ENCODE measurements around the gene STK11IP.
A peak's percentile ranks its signal among the peaks of the same experiment; 100 is the strongest.

Gene STK11IP

GRCh38 chr2:219656526-219656925 is 58.9 kb downstream of the STK11IP start:
- no peak for DNase-seq (ENCODE audit: low spot score)

GRCh38 chr2:219658196-219658846 is 60.7 kb downstream of the STK11IP start:
- DNase-seq (ENCODE audit: low spot score) = peak; percentile 66

- no peak for DNase-seq (ENCODE audit: low spot score)
These were observed 61.2 kb downstream of the STK11IP start for GRCh38 chr2:219658874-219659273.

GRCh38 chr2:219661197-219661954 is 63.7 kb downstream of the STK11IP start:
- DNase-seq (ENCODE audit: low spot score) = no peak

- no peak for DNase-seq (ENCODE audit: low spot score)
These were observed 64.3 kb downstream of the STK11IP start for GRCh38 chr2:219661955-219662395.

- no peak for DNase-seq (ENCODE audit: low spot score)
These were observed 64.9 kb downstream of the STK11IP start for GRCh38 chr2:219662566-219662965.

- no peak for DNase-seq (ENCODE audit: low spot score)
These were observed 65.6 kb downstream of the STK11IP start for GRCh38 chr2:219663116-219663762.

GRCh38 chr2:219664041-219664440 is 66.4 kb downstream of the STK11IP start:
- DNase-seq (ENCODE audit: low spot score) = no peak

GRCh38 chr2:219664944-219665343 is 67.3 kb downstream of the STK11IP start:
- DNase-seq (ENCODE audit: low spot score) = peak; percentile 29

GRCh38 chr2:219665926-219666325 is 68.3 kb downstream of the STK11IP start:
- DNase-seq (ENCODE audit: low spot score) = no peak
